ENCODE measurements around the gene IDH3G.

GRCh38 chrX:153786669-153787068 is 7.5 kb downstream of the IDH3G start:
- no peak for TF ChIP-seq CTCF (conservative IDR thresholded peaks at IDR 0.05 in 1 of 2, IDR thresholded peaks at IDR 0.05 in 1 of 2; ENCODE audit: low read depth in 1 of 2, low read length in 2 of 2)
- TF ChIP-seq EZH2 (IDR thresholded peaks at IDR 0.05; ENCODE audit: low read length, missing control alignments) = no peak

All from fibroblast of lung (primary cell).